ENCODE measurements around the gene CIART. TPM values are rescaled to one million over a fixed set of nuclear protein-coding genes. Genes with fewer than 3 reads are reported as not detected.
A peak's percentile ranks its signal among the peaks of the same experiment; 100 is the strongest.
"Not testable (repeated sequence)": the region's sequence is repeated elsewhere in the genome, so short reads cannot be mapped to it uniquely, and the experiment has no call there.

CIART gene
- total RNA-seq, 1 experiment from 2014 or later: not detected

DNA sequence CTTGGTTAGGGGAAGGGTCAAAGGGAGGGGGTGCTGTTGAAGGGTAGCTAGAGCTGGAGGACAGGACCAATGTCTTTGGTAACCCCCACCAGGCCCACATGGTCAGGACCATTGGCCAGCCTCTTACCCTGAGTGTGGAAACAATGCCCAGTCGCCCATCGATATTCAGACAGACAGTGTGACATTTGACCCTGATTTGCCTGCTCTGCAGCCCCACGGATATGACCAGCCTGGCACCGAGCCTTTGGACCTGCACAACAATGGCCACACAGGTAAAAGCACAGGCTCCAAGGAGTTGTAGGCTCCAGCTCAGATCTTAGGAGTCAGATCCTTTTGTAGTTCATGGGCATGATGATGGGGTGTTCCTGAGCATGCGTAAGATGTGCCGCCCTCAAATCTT lies 21.0 kb upstream of the CIART start:
- DNase-seq (ENCODE audit: low read depth): no peak

DNA sequence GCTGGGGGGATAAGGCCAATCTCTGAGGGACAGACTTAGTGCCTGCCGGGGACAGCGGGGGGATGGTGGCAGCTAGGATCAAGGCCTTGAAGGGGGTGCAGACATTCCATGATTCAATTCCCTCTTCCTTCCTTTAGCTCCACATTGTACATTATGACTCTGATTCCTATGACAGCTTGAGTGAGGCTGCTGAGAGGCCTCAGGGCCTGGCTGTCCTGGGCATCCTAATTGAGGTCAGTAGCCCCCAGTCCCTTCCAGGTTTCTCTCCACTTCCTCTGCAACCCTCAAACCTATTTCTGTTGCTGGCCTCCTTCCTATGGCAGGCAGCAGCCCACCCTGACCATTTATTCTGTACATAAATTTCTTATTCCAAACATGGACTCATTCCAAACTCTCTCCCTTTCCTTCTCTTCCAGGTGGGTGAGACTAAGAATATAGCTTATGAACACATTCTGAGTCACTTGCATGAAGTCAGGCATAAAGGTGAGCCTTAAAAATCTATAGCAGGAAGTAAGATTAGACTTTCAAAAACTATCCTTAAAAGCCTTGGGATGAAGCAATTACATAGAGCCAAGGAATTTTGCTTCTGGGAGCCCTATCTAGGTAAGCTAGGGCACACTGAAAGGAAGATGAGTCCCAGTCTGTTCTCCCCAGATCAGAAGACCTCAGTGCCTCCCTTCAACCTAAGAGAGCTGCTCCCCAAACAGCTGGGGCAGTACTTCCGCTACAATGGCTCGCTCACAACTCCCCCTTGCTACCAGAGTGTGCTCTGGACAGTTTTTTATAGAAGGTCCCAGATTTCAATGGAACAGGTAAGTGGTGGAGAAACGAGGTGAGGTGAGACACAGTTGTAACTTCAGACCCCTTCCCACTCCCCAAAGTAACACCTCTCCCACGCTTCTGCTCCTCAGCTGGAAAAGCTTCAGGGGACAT lies 19.7 kb upstream of the CIART start:
- no peak for DNase-seq (ENCODE audit: low read depth)

DNA sequence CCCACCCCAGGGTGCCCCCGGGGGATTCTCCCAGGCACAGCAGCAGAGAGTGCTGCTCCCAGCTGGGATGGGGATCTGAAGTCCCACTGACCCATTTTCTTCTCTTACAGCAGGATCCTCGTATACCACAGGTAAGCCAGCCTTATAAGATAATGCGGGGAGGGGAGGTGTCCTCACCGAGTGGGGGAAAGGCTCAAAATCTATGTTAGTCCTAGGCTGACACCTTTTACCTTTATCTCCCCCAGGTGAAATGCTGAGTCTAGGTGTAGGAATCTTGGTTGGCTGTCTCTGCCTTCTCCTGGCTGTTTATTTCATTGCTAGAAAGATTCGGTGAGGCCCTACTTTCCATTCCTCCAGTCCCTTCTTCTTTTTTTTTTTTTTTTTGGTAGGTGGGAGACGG lies 18.8 kb upstream of the CIART start:
- no peak for DNase-seq (ENCODE audit: low read depth)

DNA sequence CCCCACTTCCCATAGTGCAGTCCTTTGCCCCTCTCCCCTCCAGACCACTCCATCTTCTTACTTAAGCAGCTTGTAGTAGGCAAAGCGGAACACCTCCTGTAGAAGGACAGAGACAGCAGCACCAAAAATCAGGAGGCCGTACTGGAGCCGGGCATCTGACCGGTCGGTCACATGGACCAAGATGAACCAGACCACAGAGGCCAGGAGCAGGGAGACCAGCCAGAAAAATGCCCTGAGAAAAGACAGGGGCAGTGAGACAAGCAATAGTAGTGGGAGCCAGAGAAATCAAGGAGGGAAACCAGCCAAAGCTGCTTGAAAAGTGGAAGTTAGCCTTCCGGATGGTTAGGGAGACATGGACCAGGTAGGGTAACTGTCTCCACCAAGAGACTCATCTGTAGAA lies 14.5 kb upstream of the CIART start:
- DNase-seq (ENCODE audit: low read depth): no peak

DNA sequence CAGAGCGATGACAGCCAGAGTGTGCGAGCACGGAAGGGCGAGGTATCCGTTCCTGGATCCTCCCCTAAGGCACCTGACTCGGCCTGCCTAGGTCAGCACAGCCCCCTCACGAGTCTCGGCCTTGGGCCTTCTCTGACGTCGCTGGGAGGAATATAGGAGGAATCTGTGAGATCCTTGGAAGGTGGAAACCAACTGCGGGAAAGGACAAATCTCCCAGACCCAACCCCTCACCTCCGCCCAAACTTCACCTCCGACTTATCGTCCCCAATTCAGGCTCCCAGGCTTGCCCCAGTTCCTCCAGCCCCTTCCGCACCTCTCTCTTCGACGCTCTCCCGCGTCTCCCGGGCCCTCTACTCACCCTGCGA lies 14.0 kb upstream of the CIART start:
- peak; percentile 29 for DNase-seq (ENCODE audit: low read depth)

DNA sequence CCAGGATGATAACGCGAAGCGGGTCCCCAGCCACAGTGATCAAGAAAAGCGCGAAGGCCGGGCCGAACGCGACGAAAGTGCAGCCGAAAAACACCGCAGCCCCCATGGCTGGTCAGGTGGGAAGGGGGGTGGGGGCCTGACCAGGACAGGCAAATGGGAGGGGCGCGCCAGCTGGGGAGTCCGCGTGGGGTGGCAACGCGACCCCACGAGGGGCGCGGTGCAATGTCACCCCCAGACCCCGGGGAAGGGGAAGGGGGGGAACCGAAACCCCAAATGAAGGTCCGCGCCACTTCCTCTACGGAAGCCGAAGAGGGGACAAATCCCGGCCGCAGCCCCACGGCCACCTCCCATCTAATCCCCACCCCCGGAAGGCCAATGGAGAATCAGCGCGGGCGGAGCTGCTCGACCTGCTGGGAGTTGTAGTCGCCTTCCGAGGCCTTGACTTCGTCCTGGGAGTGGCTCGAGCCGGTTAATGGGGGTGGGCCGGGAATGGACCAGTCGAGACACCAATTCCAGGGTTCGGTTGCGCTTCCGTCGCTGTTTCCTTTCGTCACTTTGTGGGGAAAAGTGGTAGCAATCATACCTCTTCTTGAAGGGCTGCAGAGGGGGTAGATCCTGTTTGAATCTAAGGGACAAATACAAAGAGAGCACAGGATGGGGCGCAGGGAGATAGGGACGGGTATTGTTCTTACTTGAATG lies 13.5 kb upstream of the CIART start, which contains the start of gene APH1A:
Gene APH1A (minus strand): TSS at position 312 of the 699 bp plus-strand sequence. CDS start 206 bp downstream, at position 106.
- peak; percentile 98 for DNase-seq (ENCODE audit: low read depth)

DNA sequence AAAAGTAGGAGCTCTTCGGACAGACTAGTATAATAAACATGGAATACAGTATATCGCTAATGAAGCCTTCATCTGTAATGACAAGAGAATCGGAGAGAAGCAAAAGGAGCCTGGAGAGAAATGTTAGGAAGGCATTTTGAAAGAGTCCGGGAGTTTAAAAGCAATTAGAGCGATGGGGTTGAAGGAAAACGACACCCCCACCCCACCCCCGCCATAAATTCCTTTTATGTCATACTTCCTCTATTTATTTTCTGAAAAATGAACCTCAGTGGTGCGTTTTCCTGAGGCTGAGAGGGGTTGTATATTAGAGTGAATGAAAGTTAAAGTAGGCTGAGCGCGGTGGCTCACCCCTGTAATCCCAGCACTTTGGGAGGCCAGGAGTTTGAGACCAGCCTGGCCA lies 12.9 kb upstream of the CIART start:
- no peak for DNase-seq (ENCODE audit: low read depth)

DNA sequence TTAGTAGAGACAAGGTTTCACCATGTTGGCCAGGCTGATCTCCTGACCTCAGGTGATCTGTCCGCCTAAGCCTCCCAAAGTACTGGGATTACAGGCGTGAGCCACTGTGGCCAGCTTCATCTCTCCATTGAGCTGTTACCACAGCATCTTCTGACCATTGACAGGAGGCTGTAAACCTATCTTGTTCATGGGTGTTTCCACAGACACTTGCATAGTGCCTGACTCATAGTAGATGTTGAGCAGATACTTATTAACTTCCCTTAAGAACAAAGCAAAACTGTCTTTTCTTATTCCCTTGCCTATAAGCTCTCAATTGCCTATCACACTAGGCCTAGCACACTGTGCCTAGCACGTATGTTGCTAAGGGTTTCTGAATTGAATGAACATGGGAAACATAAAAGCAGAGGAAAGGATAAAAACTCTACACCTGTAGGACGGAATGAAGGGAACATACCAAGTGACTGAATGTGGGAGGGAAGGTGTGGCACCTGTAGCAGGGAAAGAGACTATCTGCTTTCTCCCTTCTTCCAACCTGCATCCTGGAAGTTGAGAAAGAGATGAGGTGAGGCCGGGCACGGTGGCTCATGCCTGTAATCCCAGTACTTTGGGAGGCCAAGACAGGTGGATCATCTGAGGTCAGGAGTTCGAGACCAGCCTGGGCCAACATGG lies 10.9 kb upstream of the CIART start:
- no peak for DNase-seq (ENCODE audit: low read depth)

DNA sequence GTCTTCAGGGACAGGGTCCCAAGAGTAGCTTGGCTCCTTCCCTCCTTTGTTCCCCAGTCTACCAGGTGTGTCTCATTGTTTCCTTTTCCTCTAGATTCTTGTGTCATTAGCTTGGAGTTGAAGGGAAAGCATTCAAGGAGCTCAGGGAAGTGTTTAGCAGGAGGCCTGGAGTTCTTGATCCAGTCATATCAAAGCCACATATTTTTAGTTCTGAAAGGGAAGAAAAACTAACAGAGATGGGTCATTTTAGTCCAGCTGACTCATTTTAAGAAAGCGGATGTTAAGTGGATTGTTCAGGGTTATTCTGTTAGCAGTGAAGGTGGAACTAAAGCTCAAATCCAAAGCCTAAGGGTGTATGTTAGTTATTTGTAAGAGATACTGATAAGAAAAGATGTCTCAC lies 9.0 kb upstream of the CIART start:
- no peak for DNase-seq (ENCODE audit: low read depth)

DNA sequence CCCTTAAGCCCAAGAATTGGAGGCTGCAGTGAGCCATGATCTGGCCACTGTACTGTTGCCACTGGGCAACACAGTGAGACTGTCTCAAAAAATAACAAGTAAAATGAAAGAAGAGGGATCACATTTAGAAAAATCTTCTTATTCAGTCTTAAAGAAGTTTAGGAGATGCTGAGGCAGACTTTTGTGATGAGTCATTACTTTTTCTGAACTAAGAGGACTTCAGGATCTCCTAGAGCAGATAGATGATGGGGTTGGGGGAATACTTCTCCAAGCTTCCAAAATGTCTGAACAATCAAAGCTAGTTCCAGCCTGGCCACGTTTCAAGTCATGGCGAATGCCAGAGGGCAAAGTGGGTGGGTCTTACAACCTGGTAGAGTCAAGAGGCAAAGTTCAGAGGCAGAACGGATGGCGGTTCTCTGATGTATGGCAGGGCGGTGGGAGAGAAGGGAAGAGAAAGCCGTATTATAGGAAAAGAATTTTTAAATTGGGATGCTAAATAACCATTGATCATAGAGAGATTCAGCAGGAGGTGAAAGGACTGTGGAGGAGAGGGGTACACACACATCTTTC lies 2.1 kb upstream of the CIART start:
- DNase-seq (ENCODE audit: low read depth): no peak

DNA sequence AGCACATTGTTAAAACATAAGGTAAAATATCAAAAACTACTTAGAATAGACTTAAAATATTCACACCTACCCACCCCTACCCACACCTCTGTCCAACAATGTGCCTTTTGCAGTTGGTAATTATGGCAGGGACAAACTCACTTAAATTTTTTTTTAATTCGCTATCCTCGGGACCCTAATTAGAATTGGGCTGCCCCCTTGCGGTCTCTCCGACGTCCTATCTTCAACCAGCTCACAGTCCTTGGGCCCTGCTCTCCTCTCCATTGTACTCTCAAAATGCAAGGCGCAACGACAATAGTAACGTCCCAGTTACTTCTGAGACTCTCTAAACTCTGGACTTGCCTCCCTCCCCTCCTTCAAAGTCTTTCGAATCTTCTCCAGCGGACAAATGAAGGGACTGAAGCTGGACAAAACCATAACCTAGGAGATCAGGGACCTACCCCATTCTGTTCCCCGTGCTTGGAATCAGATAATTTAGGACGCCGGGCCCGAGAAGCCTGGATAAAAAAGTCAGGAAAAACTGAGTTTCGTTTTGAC lies 1.1 kb upstream of the CIART start:
- DNase-seq (ENCODE audit: low read depth): peak; percentile 75

DNA sequence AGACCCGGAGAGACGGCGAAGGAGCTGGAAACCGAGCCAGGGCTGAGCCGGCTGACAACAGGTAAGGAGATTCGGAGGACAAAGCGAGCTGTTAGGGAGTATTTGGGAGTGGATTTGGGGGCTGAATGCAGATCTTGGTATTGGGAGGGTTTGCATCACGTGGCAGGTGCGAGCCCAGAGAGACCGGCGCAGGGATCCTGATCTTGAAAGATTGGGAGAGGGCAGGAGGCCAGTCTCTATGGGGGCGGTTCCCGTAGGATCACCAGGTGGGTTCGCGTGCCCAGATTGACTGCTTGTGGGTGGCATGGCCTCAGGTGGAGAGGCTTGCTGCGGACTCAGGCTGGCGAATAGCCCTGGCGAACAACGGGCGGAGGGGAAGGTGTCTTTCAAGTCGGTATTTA lies 204 bp downstream of the CIART start:
- no peak for DNase-seq (ENCODE audit: low read depth)

DNA sequence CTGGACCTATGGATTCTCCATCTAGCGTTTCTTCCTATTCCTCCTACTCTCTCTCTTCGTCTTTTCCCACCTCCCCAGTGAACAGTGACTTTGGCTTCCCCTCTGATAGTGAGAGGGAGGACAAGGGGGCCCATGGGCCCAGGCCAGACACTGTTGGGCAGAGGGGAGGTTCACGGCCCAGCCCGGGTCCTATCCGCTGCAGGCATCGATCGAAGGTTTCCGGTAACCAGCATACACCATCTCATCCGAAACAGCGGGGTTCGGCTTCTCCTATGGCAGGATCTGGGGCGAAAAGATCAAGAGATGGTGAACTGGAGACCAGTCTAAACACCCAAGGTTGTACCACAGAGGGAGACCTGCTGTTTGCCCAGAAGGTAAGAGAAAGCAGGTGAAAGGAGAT lies 906 bp downstream of the CIART start:
- DNase-seq (ENCODE audit: low read depth): no peak

DNA sequence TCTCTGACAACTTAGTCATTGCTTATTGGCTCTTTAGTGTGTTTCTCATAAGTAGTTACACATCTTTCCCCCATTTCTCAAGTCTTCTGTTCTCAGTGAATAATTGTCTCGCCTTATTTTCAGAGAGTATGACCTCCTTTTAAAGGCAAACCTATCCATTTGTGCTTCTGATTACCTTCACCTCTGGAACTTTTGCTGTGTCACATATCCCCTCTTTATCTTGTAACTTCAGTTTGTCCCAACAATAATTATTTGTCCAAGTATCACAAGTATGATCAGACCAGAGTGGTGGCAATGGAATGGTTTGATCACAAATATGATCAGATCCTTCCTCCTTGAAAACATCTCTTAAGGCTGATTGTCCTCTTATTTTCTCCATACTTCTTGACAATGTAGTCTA lies 6.0 kb downstream of the CIART start:
- DNase-seq (ENCODE audit: low read depth): no peak

DNA sequence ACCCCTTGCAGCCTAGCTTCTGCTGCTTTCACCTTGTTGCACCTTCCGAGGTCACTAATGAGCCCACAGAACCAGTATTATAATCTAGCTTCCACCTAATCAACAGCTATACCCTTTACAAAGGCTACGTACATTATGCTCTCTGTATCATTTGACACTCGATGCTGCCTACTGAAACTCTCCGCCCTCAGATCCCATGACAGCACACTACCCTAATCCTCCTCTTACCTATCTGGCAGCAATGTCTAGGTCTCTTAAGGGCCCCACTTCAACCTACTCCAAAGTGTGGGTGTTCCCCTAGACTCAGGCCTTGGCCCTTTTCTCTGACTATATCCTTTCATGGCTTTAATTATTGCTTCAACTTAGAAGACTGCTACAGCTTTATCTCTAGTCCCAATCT lies 6.5 kb downstream of the CIART start:
- no peak for DNase-seq (ENCODE audit: low read depth)

DNA sequence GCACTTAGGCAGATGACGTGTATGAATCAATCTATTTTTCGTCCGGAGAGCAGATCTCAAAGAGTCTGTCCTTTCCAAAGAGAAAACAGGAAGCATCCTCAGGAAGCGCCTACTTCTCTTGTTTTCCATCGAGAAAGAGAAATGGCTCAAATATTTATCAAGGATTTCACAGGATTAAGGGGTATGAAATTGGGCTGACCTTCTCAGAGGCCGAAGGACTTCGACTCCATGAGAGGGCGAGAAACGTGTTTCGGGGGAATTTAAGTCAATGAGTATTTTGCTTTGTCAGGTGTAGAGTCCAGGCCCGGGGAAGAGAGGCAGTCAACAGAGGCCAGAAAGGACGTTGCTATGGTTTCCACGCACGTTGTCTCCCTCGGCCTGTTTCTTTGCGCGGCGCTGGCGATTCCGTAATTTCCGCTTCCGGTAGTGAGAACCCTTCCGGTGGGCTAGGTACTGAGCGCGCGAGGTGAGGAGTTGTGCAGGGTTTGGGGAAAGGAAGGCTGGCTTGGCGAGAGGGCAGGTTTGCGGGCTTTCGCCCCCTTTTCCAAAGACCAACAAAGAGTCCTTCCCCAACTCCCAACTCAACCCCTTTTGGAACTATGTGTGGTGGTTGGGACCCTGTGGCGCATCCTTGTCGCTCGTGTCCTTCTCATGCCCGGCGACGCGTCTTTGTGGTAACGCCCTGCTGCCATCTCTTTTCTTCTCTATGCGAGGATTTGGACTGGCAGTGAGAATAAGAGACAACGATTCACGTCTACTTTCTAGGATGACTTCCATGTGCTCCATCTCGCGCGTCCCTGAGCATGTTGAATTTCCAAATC lies 11.3 kb downstream of the CIART start, which contains the start of gene MRPS21:
Gene MRPS21 (plus strand): TSS at position 429 of the 821 bp plus-strand sequence. CDS start 506 bp downstream, outside the sequence.
- peak; percentile 94 for DNase-seq (ENCODE audit: low read depth)

DNA sequence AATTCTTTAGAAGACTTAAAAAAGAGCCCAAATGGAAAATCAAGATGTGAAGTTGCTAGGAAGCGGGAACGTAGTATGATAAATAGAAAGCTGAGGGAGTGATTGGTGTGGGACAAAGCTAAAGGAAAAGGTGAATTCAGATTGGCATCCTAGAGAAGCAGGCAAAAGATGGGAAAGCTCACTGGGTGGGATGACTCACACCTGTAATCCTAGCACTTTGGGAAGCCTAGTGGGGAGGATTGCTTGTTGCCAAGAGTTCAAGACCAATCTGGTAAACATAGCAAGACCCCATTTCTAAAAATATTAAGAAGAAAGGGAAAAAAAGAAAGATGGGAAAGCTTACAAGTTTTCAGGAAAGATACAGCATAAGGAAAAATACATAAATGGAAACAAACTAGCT lies 13.1 kb downstream of the CIART start:
- DNase-seq (ENCODE audit: low read depth): peak; percentile 36

DNA sequence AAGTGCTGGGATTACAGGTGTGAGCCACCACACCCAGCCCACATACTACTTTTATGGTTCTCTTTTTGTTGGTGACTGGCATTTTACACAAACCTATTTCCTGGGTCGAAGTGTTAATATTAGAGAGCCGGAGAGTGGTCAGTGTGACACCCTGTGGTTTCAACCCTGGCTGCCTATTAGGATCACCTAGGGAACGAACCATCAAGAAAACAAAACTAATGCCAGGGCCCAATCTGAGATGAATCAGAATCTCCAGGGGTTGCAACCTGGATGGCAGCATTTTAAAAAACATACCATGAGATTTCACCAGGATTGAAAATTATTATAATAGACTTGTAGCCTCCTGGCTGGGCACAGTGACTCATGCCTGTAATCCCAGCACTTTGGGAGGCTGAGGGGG lies 17.4 kb downstream of the CIART start:
- DNase-seq (ENCODE audit: low read depth): no peak

DNA sequence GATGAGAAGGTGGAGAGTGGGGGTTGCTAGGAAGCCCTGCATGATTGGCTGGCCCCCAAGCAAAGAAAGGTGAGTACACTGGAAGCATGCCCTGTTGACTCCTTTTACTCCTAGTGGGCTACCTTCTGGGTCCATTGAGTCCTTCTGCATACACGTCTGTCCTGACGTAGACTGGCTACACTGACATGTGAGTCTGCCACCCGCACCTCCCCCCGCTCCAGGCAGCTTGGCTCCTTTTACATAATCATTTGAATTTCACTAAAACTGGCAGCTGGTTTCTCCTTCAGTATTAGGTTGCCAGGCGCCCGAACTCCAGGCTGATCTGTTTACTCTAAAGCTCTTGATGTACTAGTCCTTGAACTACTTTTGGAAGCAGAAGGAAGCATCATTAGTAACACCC lies 20.0 kb downstream of the CIART start:
- DNase-seq (ENCODE audit: low read depth): no peak

DNA sequence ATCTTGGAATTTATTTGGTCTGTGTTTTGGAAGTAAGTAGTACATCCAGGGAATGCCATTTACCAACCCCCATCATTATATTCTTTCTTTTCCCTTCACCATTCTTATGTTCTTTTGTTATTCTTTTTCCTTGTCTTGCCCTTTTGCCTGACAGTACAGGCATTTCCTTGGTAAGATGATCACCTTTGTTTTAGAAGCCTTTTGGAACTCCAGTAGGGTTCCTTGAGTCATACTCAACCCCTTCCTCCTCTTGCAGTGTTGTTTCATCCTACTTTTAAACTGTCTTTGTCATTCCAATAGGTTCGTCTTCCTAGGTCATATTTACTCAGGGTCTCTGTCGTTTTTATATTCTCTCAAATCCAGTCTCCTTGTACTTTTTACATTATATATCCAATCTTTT lies 20.5 kb downstream of the CIART start:
- DNase-seq (ENCODE audit: low read depth): no peak

DNA sequence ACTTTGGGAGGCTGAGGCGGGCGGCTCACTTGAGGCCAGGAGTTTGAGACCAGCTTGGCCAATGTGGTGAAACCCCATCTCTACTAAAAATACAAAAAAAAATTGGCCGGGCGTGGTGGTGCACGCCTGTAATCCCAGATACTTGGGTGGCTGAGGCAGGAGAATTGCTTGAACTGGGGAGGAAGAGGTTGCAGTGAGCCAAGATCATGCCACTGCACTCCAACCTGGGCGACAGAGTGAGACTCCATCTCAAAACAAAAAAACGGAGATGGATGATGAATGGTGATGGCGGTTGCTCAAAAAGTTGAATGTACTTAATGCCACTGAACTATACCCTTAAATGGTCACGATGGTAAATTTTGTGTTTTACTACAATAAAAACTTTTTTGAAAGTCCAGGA lies 26.2 kb downstream of the CIART start:
- DNase-seq (ENCODE audit: low read depth): not testable (repeated sequence)

Data from Daoy (cell line).